A673 (cell line): ENCODE measurements around the gene MAN2A2. TPM values are rescaled to one million over a fixed set of nuclear protein-coding genes. Genes with fewer than 3 reads are reported as not detected.

Source experiments
- BruUV-seq: library from RNA; stranded (reverse); fragments of 400-500 nt; replicated peaks from 2 replicates; lab custom pipeline; 2021; lab: Mats Ljungman, UMichigan
- CTCF ChIA-PET: fragments of 300-600 bp; sonication (Branson Sonifier 250); formaldehyde crosslinking; loops from one replicate; lab custom pipeline; 2022; ENCODE audit warnings: antibody characterized with exemption; lab: Charles Lee
- POLR2A ChIA-PET: fragments of 300-600 bp; sonication (Branson Sonifier 250); formaldehyde crosslinking; loops from one replicate; lab custom pipeline; 2022; ENCODE audit warnings: antibody characterized with exemption; ENCODE audit not compliant: low non-redundant PET; lab: Charles Lee
- DNase-seq: peaks from one replicate; pipeline ENCODE4 v3.0.0-alpha.2; 2015; ENCODE audit warnings: low spot score
- H3K27ac ChIP-seq: fragments of 200-600 bp; sonication (generic); 2 replicates; pipeline ENCODE4 v1.5.1; 2016; ENCODE audit warnings: mixed run types, low read depth, mild to moderate bottlenecking, mixed read lengths, antibody characterized with exemption, low read length; ENCODE audit not compliant: poor library complexity, severe bottlenecking
- H3K27me3 ChIP-seq: fragments of 200-600 bp; sonication (generic); replicated peaks from 2 replicates; pipeline ENCODE4 v1.6.1; 2017; ENCODE audit warnings: mixed run types, low read depth, mild to moderate bottlenecking, mixed read lengths, antibody characterized with exemption, low read length; ENCODE audit not compliant: insufficient read depth, poor library complexity
- H3K36me3 ChIP-seq: fragments of 200-600 bp; sonication (generic); 2 replicates; pipeline ENCODE4 v1.6.1; 2016; ENCODE audit warnings: mixed run types, mild to moderate bottlenecking, mixed read lengths, antibody characterized with exemption, low read length; ENCODE audit not compliant: insufficient read depth, poor library complexity, severe bottlenecking
- H3K4me1 ChIP-seq: fragments of 200-600 bp; sonication (generic); 2 replicates; pipeline ENCODE4 v1.6.1; 2017; ENCODE audit warnings: mixed run types, mild to moderate bottlenecking, mixed read lengths, antibody characterized with exemption, low read length; ENCODE audit not compliant: insufficient read depth, poor library complexity, severe bottlenecking
- H3K4me3 ChIP-seq: fragments of 200-600 bp; sonication (generic); 2 replicates; pipeline ENCODE4 v1.5.1; 2016; ENCODE audit warnings: low read depth, mixed run types, mild to moderate bottlenecking, mixed read lengths, low read length; ENCODE audit not compliant: poor library complexity, severe bottlenecking
- H3K9me3 ChIP-seq: fragments of 200-600 bp; sonication (generic); 2 replicates; pipeline ENCODE4 v1.6.1; 2016; ENCODE audit warnings: mixed run types, low read depth, mild to moderate bottlenecking, mixed read lengths, antibody characterized with exemption, low read length; ENCODE audit not compliant: poor library complexity, severe bottlenecking
- CTCF ChIP-seq: fragments of 300-800, 200-600 bp; sonication (generic); conservative IDR thresholded peaks from 2 replicates; pipeline ENCODE4 v1.5.1; 2017; ENCODE audit warnings: low read depth, mild to moderate bottlenecking, antibody characterized with exemption, low read length, moderate library complexity, mixed read lengths
- EZH2 ChIP-seq: fragments of 200-600 bp; sonication (generic); IDR thresholded peaks from 2 replicates; pipeline ENCODE4 v1.6.1; 2017; ENCODE audit warnings: borderline replicate concordance, low read depth, mild to moderate bottlenecking, mixed read lengths, antibody characterized with exemption, low read length; ENCODE audit not compliant: poor library complexity, severe bottlenecking
- intact Hi-C: fragments of 100-400 bp; cut with micrococcal nuclease; formaldehyde crosslinking; loops from one replicate; pipeline ENCODE4 v1.10.0; 2022; ENCODE audit not compliant: unreplicated experiment
- total RNA-seq: library from RNA; stranded (reverse); gene quantifications from 2 replicates; pipeline ENCODE4 v1.2.3, GENCODE V29; 2021

MAN2A2 gene
- total RNA-seq, 1 experiment from 2014 or later: 75.7 TPM

DNA sequence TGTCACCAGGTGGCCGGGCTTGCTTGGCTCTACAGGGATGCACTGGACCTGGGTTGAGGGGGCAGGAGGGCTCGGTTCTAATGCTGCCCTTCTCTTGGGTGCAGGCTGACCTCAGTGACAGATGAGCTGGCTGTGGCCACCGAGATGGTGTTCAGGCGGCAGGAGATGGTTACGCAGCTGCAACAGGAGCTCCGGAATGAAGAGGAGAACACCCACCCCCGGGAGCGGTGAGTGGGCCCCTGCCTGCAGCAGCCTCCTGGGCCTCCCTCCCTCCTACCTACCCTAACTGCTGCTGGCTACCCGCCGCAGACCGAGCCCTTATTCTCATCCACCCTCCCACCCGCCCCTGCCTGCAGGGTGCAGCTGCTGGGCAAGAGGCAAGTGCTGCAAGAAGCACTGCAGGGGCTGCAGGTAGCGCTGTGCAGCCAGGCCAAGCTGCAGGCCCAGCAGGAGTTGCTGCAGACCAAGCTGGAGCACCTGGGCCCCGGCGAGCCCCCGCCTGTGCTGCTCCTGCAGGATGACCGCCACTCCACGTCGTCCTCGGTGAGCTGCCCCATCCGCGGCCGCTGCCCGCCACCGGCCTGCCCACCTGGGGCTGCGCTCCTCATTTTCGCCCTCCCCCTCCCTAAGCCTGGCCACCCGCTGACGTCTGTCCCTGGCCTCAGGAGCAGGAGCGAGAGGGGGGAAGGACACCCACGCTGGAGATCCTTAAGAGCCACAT is 13.2 kb upstream of the MAN2A2 start:
- Histone ChIP-seq H3K27ac (no peak overlapping the region), H3K4me3 (no peak overlapping the region), H3K27me3 (no peaks in the 10 kb centered on the region), H3K36me3 (no peaks in the 10 kb centered on the region), H3K9me3 (no peaks in the 10 kb centered on the region), H3K4me1 (no peaks in the 10 kb centered on the region)
- DNase-seq: no peak
- CTCF ChIA-PET: no interaction called here
- TF ChIP-seq CTCF (no peak), EZH2 (no peak)
- BruUV-seq: no TSS peak
- POLR2A ChIA-PET: no interaction called here
- intact Hi-C loops: loop anchor here (5.0 kb wide), 2 partner anchors 183 to 403 kb away; no protein-coding TSS in a partner anchor

GRCh38 chr15:90890839-90891238 is 12.3 kb upstream of the MAN2A2 start:
- TF ChIP-seq CTCF: no peak
- TF ChIP-seq EZH2: no peak
- DNase-seq: no peak
- no peaks in the 10 kb centered on the region for H3K36me3 ChIP-seq
- peaks cover 8% of the 10 kb centered on the region for H3K4me1 ChIP-seq
- no peak overlapping the region for H3K27ac ChIP-seq
- no peaks in the 10 kb centered on the region for H3K9me3 ChIP-seq
- no peaks in the 10 kb centered on the region for H3K27me3 ChIP-seq
- ChIA-PET CTCF (no interaction called here), POLR2A (no interaction called here)
- intact Hi-C loops: no loop called here
- no TSS peak for BruUV-seq
- H3K4me3 ChIP-seq: no peak overlapping the region

DNA sequence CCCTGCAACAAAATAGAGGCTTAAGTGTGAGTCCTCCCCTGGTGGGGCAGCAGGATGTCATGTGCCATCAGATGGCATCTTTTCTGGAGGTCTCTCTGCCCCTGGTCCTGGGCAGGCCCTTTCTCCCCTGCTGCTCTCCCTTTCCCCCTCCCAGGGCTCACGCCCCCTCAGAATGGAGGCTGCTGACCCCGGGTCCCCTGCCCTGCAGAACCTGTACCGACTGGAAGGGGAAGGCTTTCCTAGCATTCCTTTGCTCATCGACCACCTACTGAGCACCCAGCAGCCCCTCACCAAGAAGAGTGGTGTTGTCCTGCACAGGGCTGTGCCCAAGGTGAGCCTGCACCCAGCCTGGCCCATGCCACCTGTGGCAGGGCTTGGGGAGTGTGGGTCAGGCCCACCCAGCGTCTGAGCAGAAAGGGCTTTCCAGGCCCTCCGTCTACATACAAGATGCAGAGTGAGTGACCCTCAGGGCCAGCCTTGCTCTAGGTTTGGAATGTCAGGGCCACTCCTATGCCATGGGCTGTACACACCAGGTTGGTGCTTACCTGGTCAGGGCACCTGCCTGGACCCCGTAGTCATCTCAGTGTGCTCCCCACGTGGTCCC is 11.7 kb upstream of the MAN2A2 start:
- H3K36me3 ChIP-seq: no peaks in the 10 kb centered on the region
- DNase-seq: no peak
- POLR2A ChIA-PET: no interaction called here
- no peaks in the 10 kb centered on the region for H3K27me3 ChIP-seq
- intact Hi-C loops: no loop called here
- no peaks in the 10 kb centered on the region for H3K9me3 ChIP-seq
- H3K4me1 ChIP-seq: peaks cover 9% of the 10 kb centered on the region
- no TSS peak for BruUV-seq
- CTCF ChIA-PET: no interaction called here
- H3K27ac ChIP-seq: no peak overlapping the region
- no peak overlapping the region for H3K4me3 ChIP-seq
- no peak for TF ChIP-seq CTCF
- TF ChIP-seq EZH2: no peak
